Heart right ventricle (tissue), 16 donors: ENCODE results near the gene FGF7. TPM values are rescaled to one million over a fixed set of nuclear protein-coding genes. Genes with fewer than 3 reads are reported as not detected.
"Not testable (repeated sequence)": the region's sequence is repeated elsewhere in the genome, so short reads cannot be mapped to it uniquely, and the experiment has no call there.

Source experiments
- ATAC-seq, 8 donors: fragments of 200-7000 bp; cut with Tn5 transposase; one replicate each; pipeline ENCODE4 v1.9.1; 2020; ENCODE audit warnings: mild to moderate bottlenecking in 8 of 8, moderate library complexity in 8 of 8, moderate number of reproducible peaks in 1 of 8
- DNase-seq, 2 donors: peaks; one replicate each; pipeline ENCODE4 v3.0.0-alpha.2; 2020
- H3K27ac ChIP-seq, 10 donors: fragments of 200-600 bp; sonication (generic) in 2 of 10; one replicate each; pipeline versions ENCODE4 v1.5.0 to v1.8.0; 2020 to 2022; ENCODE audit warnings: mild to moderate bottlenecking in 3 of 10
- H3K27me3 ChIP-seq, 7 donors: fragments of 200-600 bp; one replicate each; pipeline ENCODE4 v1.8.0; 2021 to 2022; ENCODE audit warnings: mild to moderate bottlenecking in 2 of 7
- H3K36me3 ChIP-seq, 9 donors: fragments of 200-600 bp; sonication (generic) in 1 of 9; one replicate each; pipeline versions ENCODE4 v1.5.0 to v1.8.0; 2020 to 2022; ENCODE audit warnings: mild to moderate bottlenecking in 2 of 9
- H3K4me1 ChIP-seq, 9 donors: fragments of 200-600 bp; sonication (generic) in 1 of 9; one replicate each; pipeline versions ENCODE4 v1.5.0 to v1.8.0; 2020 to 2022; ENCODE audit warnings: mild to moderate bottlenecking in 4 of 9
- H3K4me3 ChIP-seq, 10 donors: fragments of 200-600 bp; sonication (generic) in 2 of 10; one replicate each; pipeline versions ENCODE4 v1.5.0 to v1.8.0; 2020 to 2022; ENCODE audit warnings: mild to moderate bottlenecking in 7 of 10, moderate library complexity in 2 of 10
- H3K9me3 ChIP-seq, 11 donors: fragments of 200-600 bp in 10 of 11; sonication (generic) in 2 of 11; one replicate each; pipeline versions ENCODE4 v1.5.0 to v1.8.0; 2013 to 2022; ENCODE audit warnings: mild to moderate bottlenecking in 2 of 11, control low read depth in 1 of 11, moderate library complexity in 1 of 11
- WGBS, 2 donors: extraction: QIAGEN DNeasy Blood & Tissue Kit; methylation state at CpG; one replicate each; pipeline ENCODE4 v1.1.7; 2013; ENCODE audit warnings: inconsistent platforms in 1 of 2; 5-methylcytosine and 5-hydroxymethylcytosine counted together
- intact Hi-C, 10 donors: fragments of 100-400 bp; cut with DNase I; formaldehyde crosslinking; loops; one replicate each; pipeline versions ENCODE4 v1.11.1 to v1.14.2; 2022
- polyA plus RNA-seq, 2 donors: library from polyadenylated mRNA; stranded (reverse); fragments of 200-250 nt; gene quantifications; one replicate each; pipeline ENCODE4 v1.2.3, GENCODE V29; 2013
- total RNA-seq, 10 donors: library from RNA; stranded (reverse); fragmentation: NEBNext Ultra II Directional in 3 of 10; extraction: Animal tissue kit (Norgen Biotek cat#: 25700) in 3 of 10; gene quantifications; one replicate each; pipeline versions ENCODE4 v1.2.1 to v1.2.4, GENCODE V29; 2021 to 2023
- TF ChIP-seq, protein P1 (sequence below), 9 donors: fragments of 200-600 bp; sonication (generic) in 2 of 9; IDR thresholded peaks; one replicate each; pipeline versions ENCODE4 v1.5.0 to v1.8.0; 2021 to 2022; ENCODE audit warnings: antibody characterized with exemption in 9 of 9, mild to moderate bottlenecking in 5 of 9, moderate library complexity in 1 of 9
- donor health status: Arrhythmogenic right ventricular cardiomyopathy.
- donor health status: ischemic (EF 13 %, LVEDD 7.1; RV severe dilation, severe dysfunction).
- donor health status: healthy with polysubstance abuse.
- donor health status: DM: no; HTN: yes; CAD: no.
- donor health status: DM: no; HTN: no; CAD: no.
- donor health status: ischemic (EF 25% LVEDD 6.9; RV normal size, moderate dysfunction).
- donor health status: ischemic (EF 25% LVEDD 5.7; RV mildly dilated, moderate dysfunction).
- donor health status: healthy.
- donor health status: DM: yes; HTN: yes; CAD: no.
- donor health status: Ischemic cardiomyopathy.
- donor health status: ischemic (EF 35%, LVEDD 5.7; RV mildly dilated, moderate dysfunction).
- donor health status: nonischemic (EF 11% LVEDD 7.7; RV severe dilation, severe dysfunction).
- donor health status: DM: yes; HTN: yes; CAD: no.
- donor health status: PGD.
- donor health status: ischemic (EF 29% LVEDD 5.4; RV normal size, mild dysfunction).
- donor health status: nonischemic (EF 23%, LVEDD 6.1; RV moderate dilation, normal function).

FGF7 gene
- total and polyA plus RNA-seq, 12 donors, result 9.4 to 44.2 (median 22.2) TPM

DNA sequence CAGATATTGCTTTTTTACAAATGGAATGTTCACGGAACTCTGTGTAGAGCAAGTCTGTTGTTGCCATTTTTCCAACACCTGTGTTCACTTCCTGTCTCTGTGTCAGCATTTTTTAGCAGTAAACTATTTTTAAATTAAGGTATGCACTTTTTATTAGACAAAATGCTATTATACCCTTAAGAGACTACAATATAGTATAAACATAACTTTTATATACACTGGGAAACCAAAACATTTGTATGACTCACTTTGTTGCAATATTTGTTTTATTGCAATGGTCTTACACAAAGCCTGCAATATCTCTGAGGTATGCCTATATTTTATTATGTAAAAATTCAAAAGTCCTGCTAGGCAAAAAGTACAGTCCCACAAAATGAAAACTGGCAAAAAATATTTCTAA, 39.8 kb upstream of the FGF7 start:
- intact Hi-C loops, result no loop called here
- TF ChIP-seq, protein P1, sequence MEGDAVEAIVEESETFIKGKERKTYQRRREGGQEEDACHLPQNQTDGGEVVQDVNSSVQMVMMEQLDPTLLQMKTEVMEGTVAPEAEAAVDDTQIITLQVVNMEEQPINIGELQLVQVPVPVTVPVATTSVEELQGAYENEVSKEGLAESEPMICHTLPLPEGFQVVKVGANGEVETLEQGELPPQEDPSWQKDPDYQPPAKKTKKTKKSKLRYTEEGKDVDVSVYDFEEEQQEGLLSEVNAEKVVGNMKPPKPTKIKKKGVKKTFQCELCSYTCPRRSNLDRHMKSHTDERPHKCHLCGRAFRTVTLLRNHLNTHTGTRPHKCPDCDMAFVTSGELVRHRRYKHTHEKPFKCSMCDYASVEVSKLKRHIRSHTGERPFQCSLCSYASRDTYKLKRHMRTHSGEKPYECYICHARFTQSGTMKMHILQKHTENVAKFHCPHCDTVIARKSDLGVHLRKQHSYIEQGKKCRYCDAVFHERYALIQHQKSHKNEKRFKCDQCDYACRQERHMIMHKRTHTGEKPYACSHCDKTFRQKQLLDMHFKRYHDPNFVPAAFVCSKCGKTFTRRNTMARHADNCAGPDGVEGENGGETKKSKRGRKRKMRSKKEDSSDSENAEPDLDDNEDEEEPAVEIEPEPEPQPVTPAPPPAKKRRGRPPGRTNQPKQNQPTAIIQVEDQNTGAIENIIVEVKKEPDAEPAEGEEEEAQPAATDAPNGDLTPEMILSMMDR (IDR thresholded peaks at IDR 0.05), result no peak

DNA sequence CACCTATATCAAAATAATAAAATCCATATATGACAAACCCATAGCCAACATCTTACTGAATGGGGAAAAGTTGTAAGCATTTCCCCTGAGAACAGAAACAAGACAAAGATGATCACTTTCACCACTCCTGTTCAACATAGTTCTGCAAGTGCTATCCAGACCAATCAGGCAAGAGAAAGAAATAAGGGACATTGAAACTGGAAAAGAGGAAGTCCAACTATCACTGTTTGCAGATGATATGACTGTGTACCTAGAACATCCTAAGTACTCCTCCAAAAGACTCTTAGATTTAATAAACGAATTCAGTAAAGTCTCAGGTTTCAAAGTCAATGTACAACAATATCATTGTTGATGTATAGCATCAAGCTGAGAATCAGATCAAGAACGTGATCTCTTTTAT, 35.6 kb upstream of the FGF7 start:
- 87 to 88% methylated on average over 2 of the region's 2 CpGs for WGBS, 2 donors
- ATAC-seq, result no peak
- Histone ChIP-seq H3K27ac (no peak overlapping the region), H3K4me3 (no peak overlapping the region), H3K9me3 (no peaks in the 10 kb centered on the region), H3K27me3 (no peaks in the 10 kb centered on the region), H3K4me1 (no peaks in the 10 kb centered on the region), H3K36me3 (no peaks in the 10 kb centered on the region)
- DNase-seq, result no peak
- intact Hi-C loops, result no loop called here
- TF ChIP-seq, protein P1 (IDR thresholded peaks at IDR 0.05), result no peak

More for the DNA sequence above, 39.8 kb upstream of the FGF7 start:
- ATAC-seq, result no peak
- H3K4me1 ChIP-seq, result no peaks in the 10 kb centered on the region
- H3K4me3 ChIP-seq, result no peak overlapping the region
- no peaks in the 10 kb centered on the region for H3K9me3 ChIP-seq
- WGBS, 2 donors, result 71 to 74% methylated on average over 1 of the region's 1 CpG
- H3K36me3 ChIP-seq, result no peaks in the 10 kb centered on the region
- no peak overlapping the region for H3K27ac ChIP-seq
- DNase-seq, result no peak
- H3K27me3 ChIP-seq, result no peaks in the 10 kb centered on the region

DNA sequence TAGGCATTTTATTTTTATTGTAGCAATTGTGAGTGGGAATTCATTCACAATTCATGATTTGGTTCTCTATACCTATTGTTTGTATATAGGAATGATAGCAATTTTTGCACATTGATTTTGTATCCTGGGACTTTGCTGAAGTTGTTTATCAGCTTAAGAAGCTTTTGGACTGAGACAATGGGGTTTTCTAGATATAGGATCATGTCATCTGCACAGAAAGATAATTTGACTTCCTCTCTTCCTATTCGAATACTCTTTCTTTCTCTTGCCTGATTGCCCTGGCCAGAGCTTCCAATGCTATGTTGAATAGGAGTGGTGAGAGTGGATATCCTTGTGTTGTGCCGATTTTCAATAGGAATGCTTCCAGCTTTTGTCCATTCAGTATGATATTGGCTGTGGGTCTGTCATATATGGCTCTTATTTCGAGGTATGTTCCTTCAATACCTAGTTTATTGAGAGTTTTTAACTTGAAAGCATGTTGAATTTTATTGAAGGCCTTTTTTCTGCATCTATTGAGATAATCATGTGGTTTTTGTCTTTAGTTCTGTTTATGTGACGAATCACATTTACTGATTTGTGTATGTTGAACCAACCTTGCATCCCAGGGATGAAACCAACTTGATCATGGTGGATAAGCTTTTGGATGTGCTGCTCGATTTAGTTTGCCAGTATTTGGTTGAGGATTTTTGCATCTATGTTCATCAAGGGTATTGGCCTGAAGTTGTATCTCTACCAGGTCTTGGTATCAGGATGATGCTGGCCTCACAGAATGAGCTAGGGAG, 20.3 kb upstream of the FGF7 start:
- 79 to 81% methylated on average over 5 of the region's 5 CpGs for WGBS, 2 donors
- H3K9me3 ChIP-seq, result peaks cover 0 to 17% (median 0%) of the 10 kb centered on the region in 11 donors
- H3K36me3 ChIP-seq, ATAC-seq, H3K4me3 ChIP-seq, intact Hi-C loops, DNase-seq, H3K27me3 ChIP-seq, H3K27ac ChIP-seq, H3K4me1 ChIP-seq: not testable (repeated sequence)

DNA sequence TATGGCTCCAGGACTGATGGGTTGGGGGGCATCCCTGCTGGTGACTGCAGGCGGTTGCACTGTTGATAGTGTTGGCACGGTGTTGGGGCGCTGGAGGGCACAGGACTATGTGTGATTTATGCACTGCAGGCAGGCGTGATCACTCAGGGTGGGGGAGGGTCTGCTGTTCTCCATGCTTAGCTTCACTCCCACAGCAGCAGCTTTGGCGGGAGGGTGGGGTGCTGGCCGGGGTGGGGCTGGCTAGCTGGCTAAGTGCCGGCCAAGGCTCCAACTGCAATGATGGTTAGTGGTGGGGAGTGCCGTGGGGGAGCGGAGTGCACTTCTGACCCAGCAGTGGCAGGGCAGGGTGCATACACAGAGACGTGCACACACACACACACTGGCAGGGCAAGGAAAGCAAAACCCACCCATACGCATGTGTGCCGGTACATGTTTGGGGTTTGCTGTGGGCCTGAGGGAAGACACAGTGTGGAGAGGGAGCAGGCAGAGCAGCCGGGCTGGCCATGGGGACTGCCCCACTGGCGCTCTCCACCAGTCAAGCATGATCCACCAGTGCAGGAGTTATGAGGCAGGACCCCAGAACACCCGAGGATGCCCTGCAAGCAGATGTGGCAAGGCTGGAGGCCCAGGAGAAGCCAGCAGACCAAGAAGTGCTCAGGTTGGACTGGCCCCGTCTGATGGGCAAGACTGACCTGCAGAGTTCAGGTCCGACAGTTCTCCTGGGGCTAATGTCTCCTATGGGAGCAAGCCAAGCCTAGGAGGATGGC, 16.5 kb upstream of the FGF7 start:
- no peak for DNase-seq
- Histone ChIP-seq H3K4me3 (no peak overlapping the region), H3K27ac (no peak overlapping the region), H3K9me3 (peaks cover 0 to 17% (median 0%) of the 10 kb centered on the region in 11 donors), H3K27me3 (no peaks in the 10 kb centered on the region), H3K36me3 (no peaks in the 10 kb centered on the region), H3K4me1 (no peaks in the 10 kb centered on the region)
- ATAC-seq, result no peak
- TF ChIP-seq, protein P1 (IDR thresholded peaks at IDR 0.05), result no peak
- intact Hi-C loops, result no loop called here
- WGBS, 2 donors, result 92 to 93% methylated on average over 17 of the region's 17 CpGs
